GM15510 (cell line): ENCODE data around the gene PSMD13.
A peak's percentile ranks its signal among the peaks of the same experiment; 100 is the strongest.

ENCODE experiments used
- POLR2A ChIP-seq: IDR thresholded peaks from 3 replicates; pipeline ENCODE4 v1.6.1; 2011; ENCODE audit warnings: borderline replicate concordance; ENCODE audit not compliant: insufficient read length; ENCODE audit errors: extremely low read depth

Gene PSMD13

GRCh38 chr11:204587-205109 is 32.1 kb upstream of the PSMD13 start:
- no peak for TF ChIP-seq POLR2A

GRCh38 chr11:205221-206001 is 31.4 kb upstream of the PSMD13 start:
- TF ChIP-seq POLR2A = no peak

DNA sequence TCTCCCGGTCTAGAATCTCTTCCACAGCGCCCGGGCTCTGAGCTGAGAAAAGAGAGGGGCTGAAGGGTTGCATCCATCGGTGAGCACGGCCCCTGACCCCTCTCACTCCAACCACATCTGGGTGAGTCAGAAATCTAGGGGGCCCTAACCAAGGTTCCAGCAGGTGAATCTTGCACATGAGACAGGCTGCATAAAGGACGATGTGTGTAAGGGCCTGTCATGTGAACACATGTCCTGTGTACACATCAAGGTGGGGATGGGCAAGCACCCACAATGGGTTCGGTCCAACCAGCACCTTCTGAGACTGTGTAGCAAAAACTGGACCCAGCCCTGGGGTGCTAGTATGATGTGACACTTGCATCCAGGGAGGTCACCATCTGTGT is 30.8 kb upstream of the PSMD13 start:
- no peak for TF ChIP-seq POLR2A

DNA sequence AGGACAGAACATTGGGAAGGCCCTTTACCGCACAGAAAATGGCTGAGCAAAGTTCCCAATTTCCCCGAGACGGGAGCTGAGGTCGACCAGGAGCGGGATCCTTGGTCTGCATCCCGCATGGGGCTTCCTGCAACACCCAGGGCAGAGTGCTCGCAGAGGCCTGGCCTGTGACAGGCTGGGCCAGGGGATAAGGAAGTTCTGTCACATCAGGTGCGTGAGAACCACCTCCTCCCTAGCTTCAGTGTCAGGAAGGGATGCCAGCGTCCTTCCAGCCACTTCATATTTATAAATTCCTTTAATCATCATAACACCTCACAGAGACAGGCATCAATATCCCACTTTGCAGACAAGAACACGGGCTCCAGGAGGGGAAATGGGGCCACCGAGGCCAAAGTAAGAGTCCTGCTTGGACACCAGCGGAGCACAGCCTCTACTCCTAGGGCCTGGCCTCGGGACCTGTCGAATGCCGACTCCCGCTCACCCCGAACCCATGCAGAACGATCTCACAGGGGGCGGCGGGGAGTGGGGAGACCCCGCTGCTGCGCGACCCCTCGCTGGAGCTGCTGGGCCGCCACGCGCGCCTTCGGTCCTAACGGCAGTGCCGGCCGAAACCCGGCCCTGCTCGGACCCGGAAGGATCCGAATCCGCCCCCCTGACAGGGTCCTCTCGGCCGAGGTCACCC is 30.1 kb upstream of the PSMD13 start:
- no peak for TF ChIP-seq POLR2A

DNA sequence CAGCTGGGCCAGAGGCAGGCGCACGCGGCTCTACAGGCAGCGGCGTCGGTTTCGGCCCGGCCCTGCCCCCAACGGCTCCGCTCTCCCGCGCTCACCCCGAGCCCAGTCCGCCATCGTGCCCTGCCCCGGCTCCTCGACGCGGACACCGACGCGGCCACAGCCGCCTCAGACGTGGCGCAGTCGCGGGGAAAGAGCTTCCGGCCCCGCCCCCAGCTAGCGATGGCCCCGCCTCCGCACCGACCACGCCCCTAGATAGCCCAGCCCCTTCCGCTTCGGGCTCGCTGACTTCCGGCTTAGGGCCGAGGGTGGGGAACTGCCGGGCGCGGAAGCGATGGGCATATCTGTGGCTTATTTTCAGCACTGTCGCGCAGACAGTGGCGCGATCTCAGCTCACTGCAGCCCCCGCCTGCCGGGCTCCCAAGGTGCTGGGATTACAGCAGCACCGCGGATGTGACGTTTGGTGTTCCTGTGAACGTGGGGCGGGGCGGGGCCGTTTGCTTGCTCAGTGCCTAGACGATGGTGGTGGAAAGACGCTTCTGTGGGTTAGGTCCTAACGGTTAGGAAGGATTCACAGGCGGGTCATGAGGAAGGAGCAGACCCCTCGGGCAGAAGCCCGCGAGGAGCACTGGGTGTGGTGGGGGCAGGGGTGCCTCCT is 29.4 kb upstream of the PSMD13 start, which contains the start of the genes BET1L and RIC8A:
Gene BET1L, minus strand, starts transcription at position 192 of the 655 bp plus-strand sequence. Its CDS starts 78 bp downstream, at position 114.
Gene RIC8A, plus strand, starts transcription at position 501 of the 655 bp plus-strand sequence. CDS start 1,147 bp downstream, outside the sequence.
- TF ChIP-seq POLR2A = peak; percentile 97

GRCh38 chr11:207863-208180 is 29.0 kb upstream of the PSMD13 start:
- no peak for TF ChIP-seq POLR2A

DNA sequence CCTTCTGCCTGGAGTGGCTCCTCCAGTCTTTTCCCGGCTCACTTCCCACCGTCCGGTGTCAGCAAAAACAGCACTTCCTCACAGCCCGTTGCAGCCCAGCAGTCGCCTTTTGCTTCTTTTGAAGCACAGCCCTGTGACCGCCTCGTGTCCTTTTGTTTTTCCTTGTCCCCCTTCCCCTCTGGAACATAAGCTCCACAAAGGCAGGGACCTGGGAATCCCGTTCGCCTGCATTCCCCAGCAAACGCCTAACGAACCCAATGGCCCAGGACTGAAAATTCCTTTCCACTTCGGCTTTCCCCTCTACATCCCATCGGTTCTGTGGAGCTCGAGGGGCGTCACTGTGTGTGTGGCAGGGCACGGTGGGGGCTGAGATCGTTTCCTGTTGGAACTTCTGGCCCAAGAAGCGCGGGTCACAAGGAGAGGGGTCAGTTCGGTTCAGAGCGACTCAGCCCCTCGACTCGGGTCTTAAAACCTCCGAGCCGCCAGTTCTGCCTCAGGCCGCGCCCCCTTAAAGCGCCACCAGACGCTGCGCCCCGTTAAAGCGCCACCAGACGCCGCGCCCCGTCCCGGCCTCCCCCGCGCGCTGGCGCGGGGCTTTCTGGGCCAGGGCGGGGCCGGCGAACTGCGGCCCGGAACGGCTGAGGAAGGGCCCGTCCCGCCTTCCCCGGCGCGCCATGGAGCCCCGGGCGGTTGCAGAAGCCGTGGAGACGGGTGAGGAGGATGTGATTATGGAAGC is 28.4 kb upstream of the PSMD13 start:
- TF ChIP-seq POLR2A = peak; percentile 92

DNA sequence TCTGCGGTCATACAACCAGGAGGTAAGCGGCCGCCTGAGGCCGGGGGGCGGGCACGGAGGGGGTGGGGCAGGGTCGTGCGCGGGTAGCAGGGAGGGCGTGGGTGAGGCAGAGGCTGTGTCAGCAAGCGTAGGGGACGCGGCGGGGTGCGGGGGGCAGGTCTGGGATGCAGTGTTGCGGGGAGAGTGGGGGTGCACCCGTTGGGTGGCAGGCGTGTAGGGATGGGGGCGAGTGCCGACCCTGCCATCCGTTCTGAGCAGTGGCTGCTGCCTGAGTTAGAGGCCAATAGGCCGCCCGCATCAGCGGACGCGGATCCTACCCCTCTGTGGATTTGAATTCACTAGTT is 27.9 kb upstream of the PSMD13 start:
- no peak for TF ChIP-seq POLR2A

GRCh38 chr11:209275-210121 is 27.3 kb upstream of the PSMD13 start:
- TF ChIP-seq POLR2A = no peak

DNA sequence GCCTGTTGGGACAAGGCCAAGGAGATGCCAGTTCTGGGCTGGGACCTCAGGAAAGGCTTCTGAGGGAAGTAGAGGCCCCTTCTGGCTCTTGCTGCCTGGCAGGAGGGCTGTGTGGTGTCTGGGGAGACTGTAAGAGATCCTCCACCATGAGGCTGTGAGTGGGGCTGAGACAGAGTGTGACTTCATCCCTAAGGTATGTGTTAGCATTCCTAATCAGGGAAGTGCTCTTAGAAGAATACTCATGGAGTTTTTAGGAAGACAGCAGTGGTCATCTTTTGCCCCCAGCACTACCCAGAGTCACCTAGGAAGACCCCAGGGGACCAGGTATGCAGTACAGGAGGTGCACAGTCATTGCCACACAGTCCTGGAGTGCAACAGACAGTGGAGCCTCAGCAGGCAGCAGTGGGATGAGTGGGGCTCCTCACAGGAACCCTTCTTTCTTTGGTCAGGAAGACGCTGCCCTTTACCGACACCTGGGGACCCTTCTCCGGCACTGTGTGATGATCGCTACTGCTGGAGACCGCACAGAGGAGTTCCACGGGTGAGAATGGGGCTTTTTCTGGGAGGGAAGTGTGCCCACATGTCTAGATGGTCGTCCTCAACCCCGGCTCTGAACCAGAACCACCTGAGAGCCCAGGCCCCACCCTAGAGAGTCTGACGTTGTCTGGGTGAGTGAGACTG is 26.5 kb upstream of the PSMD13 start:
- no peak for TF ChIP-seq POLR2A

GRCh38 chr11:210803-211180 is 26.0 kb upstream of the PSMD13 start:
- TF ChIP-seq POLR2A = no peak

- TF ChIP-seq POLR2A = no peak
Observed at GRCh38 chr11:211295-211694, 25.5 kb upstream of the PSMD13 start.

GRCh38 chr11:211741-212140 is 25.0 kb upstream of the PSMD13 start:
- TF ChIP-seq POLR2A = no peak
